Fibroblast of lung (primary cell): Measurements from ENCODE around the gene FHDC1.

ENCODE experiments used
- CTCF ChIP-seq, 2 donors: IDR thresholded peaks in 1 of 2; conservative IDR thresholded peaks in 1 of 2; 1 replicate in 1 of 2; 2 replicates in 1 of 2; pipeline ENCODE4 v1.5.1; 2011 to 2012; ENCODE audit warnings: low read length in 2 of 2, control low read depth in 1 of 2, inconsistent platforms in 1 of 2, low read depth in 1 of 2, mild to moderate bottlenecking in 1 of 2
- EZH2 ChIP-seq: IDR thresholded peaks from 2 replicates; pipeline ENCODE4 v1.5.1; 2012; ENCODE audit warnings: low read length, control low read depth, mild to moderate bottlenecking; ENCODE audit errors: missing control alignments

GRCh38 chr4:152961014-152961772, 25.1 kb downstream of the FHDC1 start:
- TF ChIP-seq EZH2 (no peak), CTCF (conservative IDR thresholded peaks at IDR 0.05 in 1 of 2, IDR thresholded peaks at IDR 0.05 in 1 of 2; ENCODE audit: low read depth in 1 of 2, low read length in 2 of 2) (no peak)
